ENCODE data around the gene RANBP1. TPM values are rescaled to one million over a fixed set of nuclear protein-coding genes. Genes with fewer than 3 reads are reported as not detected.

The RANBP1 gene
- total RNA-seq, 1 donor from 2014 or later, result 219 TPM

- Mint-ChIP-seq H3K27ac (peak overlapping the region; percentile 47), H3K36me3 (ENCODE audit: insufficient read depth) (peaks cover 39% of the 10 kb centered on the region), H3K27me3 (no peaks in the 10 kb centered on the region), H3K9me3 (ENCODE audit: low read depth) (no peaks in the 10 kb centered on the region), H3K4me1 (ENCODE audit: low read depth) (no peaks in the 10 kb centered on the region), H3K4me3 (ENCODE audit: low read depth) (no peak overlapping the region)
- TF ChIP-seq, protein P1, sequence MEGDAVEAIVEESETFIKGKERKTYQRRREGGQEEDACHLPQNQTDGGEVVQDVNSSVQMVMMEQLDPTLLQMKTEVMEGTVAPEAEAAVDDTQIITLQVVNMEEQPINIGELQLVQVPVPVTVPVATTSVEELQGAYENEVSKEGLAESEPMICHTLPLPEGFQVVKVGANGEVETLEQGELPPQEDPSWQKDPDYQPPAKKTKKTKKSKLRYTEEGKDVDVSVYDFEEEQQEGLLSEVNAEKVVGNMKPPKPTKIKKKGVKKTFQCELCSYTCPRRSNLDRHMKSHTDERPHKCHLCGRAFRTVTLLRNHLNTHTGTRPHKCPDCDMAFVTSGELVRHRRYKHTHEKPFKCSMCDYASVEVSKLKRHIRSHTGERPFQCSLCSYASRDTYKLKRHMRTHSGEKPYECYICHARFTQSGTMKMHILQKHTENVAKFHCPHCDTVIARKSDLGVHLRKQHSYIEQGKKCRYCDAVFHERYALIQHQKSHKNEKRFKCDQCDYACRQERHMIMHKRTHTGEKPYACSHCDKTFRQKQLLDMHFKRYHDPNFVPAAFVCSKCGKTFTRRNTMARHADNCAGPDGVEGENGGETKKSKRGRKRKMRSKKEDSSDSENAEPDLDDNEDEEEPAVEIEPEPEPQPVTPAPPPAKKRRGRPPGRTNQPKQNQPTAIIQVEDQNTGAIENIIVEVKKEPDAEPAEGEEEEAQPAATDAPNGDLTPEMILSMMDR (IDR thresholded peaks at IDR 0.05; ENCODE audit: unreplicated experiment), result no peak
- no peak for DNase-seq (ENCODE audit: low spot score, unreplicated experiment)
Observed at GRCh38 chr22:20090730-20091240, 25.1 kb upstream of the RANBP1 start.

DNA sequence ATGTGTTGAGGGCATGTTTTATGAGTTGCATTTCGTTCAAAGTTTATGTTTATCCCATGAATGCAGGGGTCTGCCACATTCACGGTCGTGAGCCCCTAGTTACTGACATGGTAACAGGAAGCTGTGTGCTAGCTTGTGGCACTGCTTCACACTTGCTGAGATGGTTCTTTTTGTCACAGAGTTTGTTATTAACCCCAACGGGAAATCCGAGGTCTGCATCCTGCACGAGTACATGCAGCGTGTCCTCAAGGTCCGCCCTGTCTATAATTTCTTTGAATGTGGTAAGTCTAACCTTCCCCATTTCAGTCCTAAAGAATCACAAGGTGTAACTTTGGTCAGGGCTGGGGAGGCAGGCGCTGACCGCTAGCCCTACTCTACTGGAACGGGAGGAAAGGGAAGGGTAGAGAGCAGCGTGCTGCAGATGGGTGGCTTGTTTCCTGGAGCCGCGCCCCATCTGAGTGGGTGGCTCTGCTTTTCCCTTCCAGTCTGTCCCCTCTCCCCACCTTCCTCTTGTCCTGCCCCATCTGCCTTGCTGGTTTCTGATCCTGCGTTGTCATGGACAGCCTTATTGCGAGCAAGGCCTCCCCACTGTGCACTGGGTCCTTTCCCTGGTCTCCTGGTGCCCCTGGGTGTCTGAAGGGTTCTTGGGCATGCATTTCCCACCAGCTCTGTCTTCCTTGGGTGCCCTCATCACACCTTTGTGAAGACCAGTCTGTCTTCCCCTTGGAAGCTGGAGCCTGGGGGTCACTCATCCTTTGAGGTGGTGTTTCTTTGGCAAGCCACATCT is 24.0 kb upstream of the RANBP1 start:
- TF ChIP-seq, protein P1 (IDR thresholded peaks at IDR 0.05; ENCODE audit: unreplicated experiment), result no peak
- no peaks in the 10 kb centered on the region for H3K9me3 Mint-ChIP-seq (ENCODE audit: low read depth)
- no peak overlapping the region for H3K27ac Mint-ChIP-seq
- H3K36me3 Mint-ChIP-seq (ENCODE audit: insufficient read depth), result peaks cover 41% of the 10 kb centered on the region
- no peak for DNase-seq (ENCODE audit: low spot score, unreplicated experiment)
- H3K4me1 Mint-ChIP-seq (ENCODE audit: low read depth), result no peaks in the 10 kb centered on the region
- no peaks in the 10 kb centered on the region for H3K27me3 Mint-ChIP-seq
- H3K4me3 Mint-ChIP-seq (ENCODE audit: low read depth), result no peak overlapping the region

DNA sequence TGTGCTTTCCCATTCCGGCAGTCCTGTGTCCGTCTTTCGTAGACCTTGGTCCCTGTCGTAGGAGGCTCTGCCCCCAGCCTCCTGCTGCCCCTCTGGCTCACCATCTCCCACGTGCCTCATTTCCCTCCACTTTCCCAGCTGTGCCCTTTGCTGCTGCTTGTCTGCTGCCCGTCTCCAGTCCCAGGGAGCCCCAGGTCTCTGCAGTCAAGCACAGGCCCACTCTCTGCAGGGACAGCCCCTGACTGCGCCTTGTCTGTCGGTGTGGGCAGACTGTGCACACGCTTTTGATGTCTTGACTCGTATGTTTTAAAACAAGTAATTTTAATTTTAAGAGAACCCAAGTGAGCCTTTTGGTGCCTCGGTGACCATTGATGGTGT is 23.4 kb upstream of the RANBP1 start:
- no peaks in the 10 kb centered on the region for H3K4me1 Mint-ChIP-seq (ENCODE audit: low read depth)
- no peak for DNase-seq (ENCODE audit: low spot score, unreplicated experiment)
- no peaks in the 10 kb centered on the region for H3K27me3 Mint-ChIP-seq
- peaks cover 39% of the 10 kb centered on the region for H3K36me3 Mint-ChIP-seq (ENCODE audit: insufficient read depth)
- no peak overlapping the region for H3K27ac Mint-ChIP-seq
- TF ChIP-seq, protein P1 (IDR thresholded peaks at IDR 0.05; ENCODE audit: unreplicated experiment), result no peak
- H3K9me3 Mint-ChIP-seq (ENCODE audit: low read depth), result no peaks in the 10 kb centered on the region
- H3K4me3 Mint-ChIP-seq (ENCODE audit: low read depth), result no peak overlapping the region

DNA sequence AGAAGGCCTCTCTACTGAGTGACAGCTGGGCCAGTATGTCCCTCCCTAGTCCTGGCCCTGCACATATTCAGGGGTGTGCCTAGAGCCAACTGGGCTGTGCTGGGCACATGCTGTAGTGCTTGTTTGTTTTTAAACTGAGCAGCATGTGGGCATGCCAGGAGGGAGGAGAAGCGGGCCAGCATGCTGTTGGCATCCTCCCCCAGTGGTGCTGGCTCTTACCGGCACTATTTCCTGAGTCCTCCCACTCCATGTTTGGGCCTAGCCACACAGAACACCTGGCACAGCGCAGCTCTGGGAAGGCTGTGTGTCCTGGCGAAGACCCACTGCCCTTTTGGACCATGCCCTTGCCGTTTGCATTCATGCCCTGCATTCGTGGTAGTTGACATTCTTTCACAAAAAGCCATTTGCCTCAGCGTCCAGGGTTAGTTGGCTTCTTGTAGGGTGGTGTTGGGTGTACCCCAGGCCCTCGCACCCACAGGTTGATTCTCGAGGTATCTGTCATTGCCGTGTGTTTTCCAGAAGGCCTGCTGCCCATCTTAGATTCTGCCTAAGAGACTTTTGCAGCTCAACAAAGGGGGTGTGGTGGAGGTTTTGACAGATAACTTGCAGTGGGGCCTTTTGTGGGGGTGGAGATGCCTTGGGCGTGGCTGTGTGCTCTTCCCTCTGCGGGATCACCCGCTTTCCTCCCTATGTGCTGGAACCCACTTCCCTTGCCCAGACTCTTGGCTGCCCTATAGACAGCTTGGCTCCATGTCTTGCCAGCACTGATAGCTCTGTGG is 22.3 kb upstream of the RANBP1 start:
- H3K27me3 Mint-ChIP-seq, result no peaks in the 10 kb centered on the region
- H3K4me3 Mint-ChIP-seq (ENCODE audit: low read depth), result no peak overlapping the region
- no peaks in the 10 kb centered on the region for H3K4me1 Mint-ChIP-seq (ENCODE audit: low read depth)
- DNase-seq (ENCODE audit: low spot score, unreplicated experiment), result no peak
- H3K9me3 Mint-ChIP-seq (ENCODE audit: low read depth), result no peaks in the 10 kb centered on the region
- peaks cover 35% of the 10 kb centered on the region for H3K36me3 Mint-ChIP-seq (ENCODE audit: insufficient read depth)
- no peak overlapping the region for H3K27ac Mint-ChIP-seq
- TF ChIP-seq, protein P1 (IDR thresholded peaks at IDR 0.05; ENCODE audit: unreplicated experiment), result no peak

GRCh38 chr22:20094197-20094807 is 21.6 kb upstream of the RANBP1 start:
- TF ChIP-seq, protein P1 (IDR thresholded peaks at IDR 0.05; ENCODE audit: unreplicated experiment), result no peak
- Mint-ChIP-seq H3K27me3 (no peaks in the 10 kb centered on the region), H3K4me3 (ENCODE audit: low read depth) (no peak overlapping the region), H3K27ac (peak overlapping the region; percentile 59), H3K36me3 (ENCODE audit: insufficient read depth) (peaks cover 35% of the 10 kb centered on the region), H3K9me3 (ENCODE audit: low read depth) (no peaks in the 10 kb centered on the region), H3K4me1 (ENCODE audit: low read depth) (no peaks in the 10 kb centered on the region)
- DNase-seq (ENCODE audit: low spot score, unreplicated experiment), result no peak
